Duodenal mucosa (tissue), 2 donors: ENCODE data around the gene SERINC2.

Experiments
- H3K27ac ChIP-seq: one replicate; pipeline ENCODE4 v1.7.0; 2013; ENCODE audit warnings: low read depth, low read length
- H3K27me3 ChIP-seq, 2 donors: one replicate each; pipeline ENCODE4 v1.7.0; 2013; ENCODE audit warnings: low read length in 2 of 2, control low read depth in 1 of 2; ENCODE audit not compliant: insufficient read depth in 2 of 2, control insufficient read depth in 1 of 2
- H3K36me3 ChIP-seq, 2 donors: one replicate each; pipeline ENCODE4 v1.7.0; 2013; ENCODE audit warnings: low read length in 2 of 2, control low read depth in 1 of 2; ENCODE audit not compliant: insufficient read depth in 2 of 2, control insufficient read depth in 1 of 2
- H3K4me1 ChIP-seq, 2 donors: one replicate each; pipeline ENCODE4 v1.7.0; 2013; ENCODE audit warnings: low read length in 2 of 2, control low read depth in 1 of 2; ENCODE audit not compliant: insufficient read depth in 2 of 2, control insufficient read depth in 1 of 2
- H3K4me3 ChIP-seq, 2 donors: one replicate each; pipeline ENCODE4 v1.7.0; 2013; ENCODE audit warnings: low read length in 2 of 2, low read depth in 1 of 2
- H3K9ac ChIP-seq, 2 donors: one replicate each; pipeline ENCODE4 v1.7.0; 2013; ENCODE audit warnings: low read length in 2 of 2, low read depth in 1 of 2
- H3K9me3 ChIP-seq, 2 donors: one replicate each; pipeline ENCODE4 v1.7.0; 2013; ENCODE audit warnings: low read length in 2 of 2, control low read depth in 1 of 2; ENCODE audit not compliant: control insufficient read depth in 1 of 2

SERINC2 gene

GRCh38 chr1:31432592-31433395 lies 19.8 kb downstream of the SERINC2 start:
- Histone ChIP-seq H3K4me1 (peaks cover 4 to 11% of the 10 kb centered on the region in 2 donors), H3K36me3 (peaks cover 7 to 23% of the 10 kb centered on the region in 2 donors), H3K9me3 (no peaks in the 10 kb centered on the region), H3K9ac (no peak overlapping the region), H3K27me3 (no peaks in the 10 kb centered on the region), H3K27ac (no peak overlapping the region), H3K4me3 (no peak overlapping the region)

DNA sequence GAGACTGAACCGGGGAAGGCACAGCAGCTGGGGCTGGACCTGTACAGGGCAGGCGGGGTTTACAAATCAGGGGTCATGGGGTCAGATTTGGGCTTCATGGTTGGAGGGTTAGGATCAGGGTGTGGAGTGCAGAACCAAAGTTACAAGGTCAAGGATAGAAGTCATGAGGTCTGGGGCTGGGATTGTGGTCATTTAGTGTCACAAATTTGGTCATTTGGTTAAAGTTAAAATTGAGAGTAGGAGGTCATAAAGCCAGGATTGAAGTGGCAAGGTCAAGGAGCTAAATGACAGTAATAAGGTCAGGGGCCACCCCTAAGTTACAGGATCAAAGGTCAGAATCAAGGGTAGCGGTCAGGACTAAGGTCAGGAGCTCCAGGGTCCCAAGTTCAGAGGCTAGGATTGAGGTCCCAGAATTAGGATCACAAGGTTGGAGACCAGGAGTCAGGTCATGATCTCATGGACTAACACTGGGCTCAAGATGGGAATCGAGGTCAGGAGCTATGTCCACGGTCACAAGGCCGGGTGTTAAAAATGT lies 20.4 kb downstream of the SERINC2 start:
- no peak overlapping the region for H3K9ac ChIP-seq

GRCh38 chr1:31434101-31434871 lies 21.3 kb downstream of the SERINC2 start:
- no peaks in the 10 kb centered on the region for H3K9me3 ChIP-seq
- H3K27me3 ChIP-seq: no peaks in the 10 kb centered on the region
- H3K36me3 ChIP-seq: peaks cover 7 to 18% of the 10 kb centered on the region in 2 donors
- no peak overlapping the region for H3K4me3 ChIP-seq
- H3K9ac ChIP-seq: no peak overlapping the region
- H3K27ac ChIP-seq: no peak overlapping the region
- peaks cover 4 to 11% of the 10 kb centered on the region in 2 donors for H3K4me1 ChIP-seq

More for the DNA sequence above, 20.4 kb downstream of the SERINC2 start:
- Histone ChIP-seq H3K4me1 (peaks cover 4 to 11% of the 10 kb centered on the region in 2 donors), H3K9me3 (no peaks in the 10 kb centered on the region), H3K27ac (no peak overlapping the region), H3K36me3 (peaks cover 7 to 23% of the 10 kb centered on the region in 2 donors), H3K4me3 (no peak overlapping the region), H3K27me3 (no peaks in the 10 kb centered on the region)

GRCh38 chr1:31434979-31435378 lies 22.0 kb downstream of the SERINC2 start:
- H3K36me3 ChIP-seq: peaks cover 7 to 12% of the 10 kb centered on the region in 2 donors
- H3K4me3 ChIP-seq: no peak overlapping the region
- peaks cover 4 to 11% of the 10 kb centered on the region in 2 donors for H3K4me1 ChIP-seq
- H3K9me3 ChIP-seq: no peaks in the 10 kb centered on the region
- no peaks in the 10 kb centered on the region for H3K27me3 ChIP-seq
- H3K27ac ChIP-seq: no peak overlapping the region
- no peak overlapping the region for H3K9ac ChIP-seq

DNA sequence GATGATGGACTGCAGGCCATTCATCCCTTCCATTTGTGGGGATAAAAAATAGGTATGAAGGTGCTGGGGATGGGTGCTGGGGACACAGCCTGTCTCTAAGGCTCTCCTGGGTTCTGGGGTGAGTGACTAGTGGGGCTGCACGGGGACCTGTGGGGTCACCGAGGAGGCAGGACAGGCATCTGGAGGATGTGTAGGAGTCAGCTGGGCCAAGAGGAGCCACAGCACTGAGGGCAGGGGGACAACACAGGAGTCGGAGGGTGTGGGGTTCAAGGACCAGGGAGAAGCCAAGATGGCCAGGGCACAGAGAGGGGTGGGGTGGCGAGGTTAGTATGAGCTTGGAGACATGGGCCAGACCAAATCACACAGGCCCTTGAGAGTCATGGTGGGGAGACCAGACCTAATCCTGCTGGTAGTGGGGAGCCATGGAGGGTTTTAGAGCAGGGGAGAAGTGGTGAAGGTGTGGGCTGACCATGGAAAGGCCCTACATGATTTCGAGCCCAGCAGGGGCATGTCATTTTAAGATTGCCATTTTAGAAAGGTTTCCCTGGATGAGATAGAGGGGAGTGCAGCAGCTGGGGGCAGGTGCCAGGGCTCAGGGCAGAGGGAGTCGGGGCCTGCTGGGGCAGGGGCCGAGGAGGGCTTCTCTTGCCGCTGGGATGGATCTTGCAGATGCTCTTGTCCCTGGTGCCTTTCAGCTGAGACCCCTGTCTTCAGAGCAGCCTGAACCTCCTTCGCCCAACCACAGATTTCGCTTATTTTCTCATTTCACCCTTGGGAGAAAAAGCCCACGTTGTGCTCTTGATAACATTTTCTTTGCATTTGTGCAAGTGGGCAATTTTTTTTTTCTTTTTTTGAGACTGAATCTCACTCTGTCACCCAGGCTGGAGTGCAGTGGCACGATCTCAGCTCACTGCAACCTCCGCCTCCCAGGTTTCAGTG lies 22.7 kb downstream of the SERINC2 start:
- no peak overlapping the region for H3K4me3 ChIP-seq
- H3K27ac ChIP-seq: no peak overlapping the region

DNA sequence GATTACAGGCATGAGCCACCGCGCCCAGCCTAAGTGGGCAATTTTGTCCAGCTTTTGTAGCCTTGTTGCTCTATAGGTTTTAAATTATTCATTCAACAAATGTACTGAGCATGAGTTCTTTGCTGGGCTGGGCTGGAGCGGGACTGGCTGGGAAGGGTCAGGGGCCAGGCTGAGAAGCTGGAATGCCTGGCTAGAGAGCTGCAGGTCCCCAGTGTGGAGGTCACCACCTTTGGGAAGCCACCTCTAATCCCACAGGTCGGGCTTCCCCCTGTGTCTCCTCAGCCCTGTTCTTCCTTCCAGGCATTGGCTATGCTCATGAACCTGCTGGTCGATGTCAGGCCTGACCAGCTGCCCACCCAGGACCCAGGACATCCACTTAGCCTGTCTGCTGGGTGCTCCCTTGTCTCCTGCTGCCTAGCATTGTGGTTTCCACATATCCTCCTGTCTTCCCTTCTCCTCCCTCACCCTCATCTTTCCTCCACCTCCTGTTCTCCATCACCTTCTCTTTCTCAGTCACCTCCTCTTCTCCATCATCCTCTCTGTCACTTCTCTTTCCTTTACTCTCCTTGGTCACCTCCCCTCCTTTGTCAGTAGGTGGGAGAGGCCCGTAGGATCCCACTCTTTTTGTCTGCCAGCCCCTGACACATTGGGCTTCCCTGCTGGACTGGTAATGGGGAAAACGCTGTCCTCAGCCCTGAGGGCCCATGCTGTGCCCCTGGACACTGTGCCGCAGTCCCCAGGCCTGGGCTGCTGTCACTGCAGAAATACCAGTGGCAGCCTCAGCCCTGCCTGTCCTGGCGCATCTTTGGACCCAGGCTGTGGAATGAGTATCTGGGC lies 23.8 kb downstream of the SERINC2 start:
- Histone ChIP-seq H3K9ac (no peak overlapping the region), H3K4me1 (peaks cover 4 to 18% of the 10 kb centered on the region in 2 donors), H3K36me3 (peaks cover 7 to 12% of the 10 kb centered on the region in 2 donors), H3K27me3 (no peaks in the 10 kb centered on the region), H3K9me3 (no peaks in the 10 kb centered on the region), H3K4me3 (no peak overlapping the region), H3K27ac (no peak overlapping the region)

More for the DNA sequence above, 22.7 kb downstream of the SERINC2 start:
- no peaks in the 10 kb centered on the region for H3K9me3 ChIP-seq
- H3K4me1 ChIP-seq: peaks cover 4 to 11% of the 10 kb centered on the region in 2 donors
- no peak overlapping the region for H3K9ac ChIP-seq
- H3K36me3 ChIP-seq: peaks cover 7 to 12% of the 10 kb centered on the region in 2 donors
- H3K27me3 ChIP-seq: no peaks in the 10 kb centered on the region

- H3K36me3 ChIP-seq: peaks cover 7 to 12% of the 10 kb centered on the region in 2 donors
- H3K9me3 ChIP-seq: no peaks in the 10 kb centered on the region
- no peaks in the 10 kb centered on the region for H3K27me3 ChIP-seq
- H3K27ac ChIP-seq: no peak overlapping the region
- H3K4me3 ChIP-seq: no peak overlapping the region
- H3K4me1 ChIP-seq: peaks cover 3 to 15% of the 10 kb centered on the region in 2 donors
- H3K9ac ChIP-seq: no peak overlapping the region
Measured at GRCh38 chr1:31437433-31438037, 24.5 kb downstream of the SERINC2 start.

DNA sequence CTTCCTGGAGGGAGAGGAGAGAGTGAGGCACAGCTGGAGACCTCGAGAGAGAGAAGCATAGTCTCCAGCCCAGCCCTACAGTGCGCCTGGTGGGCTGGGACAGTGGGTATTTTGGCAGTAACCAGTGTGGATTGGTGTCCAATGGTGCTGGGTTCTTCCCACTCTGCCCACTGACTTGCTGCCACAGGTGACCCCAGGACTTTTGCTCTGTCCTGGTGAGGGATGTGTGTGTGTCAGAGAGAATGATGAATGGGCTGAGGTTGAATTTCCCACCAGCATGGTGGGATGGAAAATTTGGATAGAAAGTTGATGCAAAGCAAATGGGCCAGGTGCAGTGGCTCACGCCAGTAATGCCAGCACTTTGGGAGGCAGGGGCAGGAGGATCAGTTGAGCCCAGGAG lies 26.3 kb downstream of the SERINC2 start:
- Histone ChIP-seq H3K9ac (no peak overlapping the region), H3K4me3 (no peak overlapping the region), H3K9me3 (peaks cover 5% of the 10 kb centered on the region in 2 donors), H3K36me3 (no peaks in the 10 kb centered on the region), H3K4me1 (peaks cover 0 to 15% of the 10 kb centered on the region in 2 donors), H3K27me3 (no peaks in the 10 kb centered on the region), H3K27ac (no peak overlapping the region)
